C4-2B (cell line): ENCODE measurements around the gene PELI3.

ENCODE experiments used
- CTCF ChIP-seq: fragments of 450-650 bp; conservative IDR thresholded peaks from 2 replicates; pipeline ENCODE4 v1.5.1; 2017; ENCODE audit warnings: mild to moderate bottlenecking
- ZFX ChIP-seq: fragments of 450-650 bp; IDR thresholded peaks from 2 replicates; pipeline ENCODE4 v1.6.1; 2017

- TF ChIP-seq CTCF (no peak), ZFX (no peak)
Measured at GRCh38 chr11:66473608-66474515, 7.2 kb downstream of the PELI3 start.
